Measurements from ENCODE around the gene CD93. TPM values are rescaled to one million over a fixed set of nuclear protein-coding genes. Genes with fewer than 3 reads are reported as not detected.

CD93 gene
- polyA plus RNA-seq, 1 donor, result 17.3 TPM

DNA sequence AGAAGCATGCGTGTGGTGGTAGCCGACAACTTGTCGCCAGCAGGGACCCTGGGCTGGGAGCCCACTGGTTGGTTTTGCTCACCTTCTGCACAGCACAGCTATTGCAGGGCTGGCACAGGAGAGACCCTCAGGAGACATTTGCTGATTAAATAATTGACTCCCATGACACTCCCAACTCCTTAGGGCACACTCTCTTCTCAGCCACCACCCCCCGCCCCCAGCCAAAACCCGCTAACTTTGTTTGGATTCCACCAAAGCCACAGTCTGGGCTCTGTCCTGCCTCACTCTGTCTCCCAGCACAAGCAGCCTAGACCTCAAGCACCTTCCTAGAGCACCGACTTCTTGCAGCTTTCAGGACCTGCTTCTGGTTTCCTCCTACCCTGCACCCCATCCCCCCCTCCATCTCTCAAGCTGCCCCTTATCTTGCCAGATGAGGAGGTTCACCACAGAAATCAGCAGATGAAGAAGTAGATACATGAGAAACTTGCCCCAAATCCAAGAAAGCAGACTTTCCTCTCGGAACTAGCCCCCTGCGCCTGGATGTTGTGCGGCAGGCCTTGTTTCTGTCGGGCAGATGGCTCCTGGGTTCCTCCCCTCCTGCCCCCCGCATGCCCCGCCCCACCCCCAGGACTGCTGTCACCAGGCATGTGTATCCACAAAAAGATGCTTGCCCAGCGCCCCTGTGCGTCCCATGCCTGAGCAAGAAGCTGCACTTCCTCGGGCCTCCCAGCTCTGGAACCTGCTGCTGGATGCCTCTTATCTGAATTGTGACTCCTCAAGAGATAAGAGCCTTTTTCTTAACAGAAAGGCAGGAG, 35.0 kb upstream of the CD93 start:
- peaks cover 5% of the 10 kb centered on the region for H3K4me1 ChIP-seq (ENCODE audit: control insufficient read depth, insufficient read depth, low read length)
- H3K4me3 ChIP-seq (ENCODE audit: low read length), result no peak overlapping the region
- H3K9me3 ChIP-seq (ENCODE audit: control insufficient read depth, low read depth, low read length), result no peaks in the 10 kb centered on the region
- no peak for DNase-seq
- peaks cover 15% of the 10 kb centered on the region for H3K27me3 ChIP-seq (ENCODE audit: control insufficient read depth, insufficient read depth, low read length)
- no peak overlapping the region for H3K27ac ChIP-seq (ENCODE audit: low read length)
- H3K36me3 ChIP-seq (ENCODE audit: control insufficient read depth, insufficient read depth, low read length), result no peaks in the 10 kb centered on the region
- no CpG with 5 or more reads among the region's 15 CpGs for WGBS (ENCODE audit: insufficient coverage, low lambda C conversion rate)

GRCh38 chr20:23120261-23120660, 34.1 kb upstream of the CD93 start:
- Histone ChIP-seq H3K27me3 (ENCODE audit: control insufficient read depth, insufficient read depth, low read length) (peaks cover 15% of the 10 kb centered on the region), H3K27ac (ENCODE audit: low read length) (no peak overlapping the region), H3K36me3 (ENCODE audit: control insufficient read depth, insufficient read depth, low read length) (no peaks in the 10 kb centered on the region), H3K4me3 (ENCODE audit: low read length) (no peak overlapping the region), H3K4me1 (ENCODE audit: control insufficient read depth, insufficient read depth, low read length) (peaks cover 3% of the 10 kb centered on the region), H3K9me3 (ENCODE audit: control insufficient read depth, low read depth, low read length) (no peaks in the 10 kb centered on the region)
- DNase-seq, result no peak
- WGBS (ENCODE audit: insufficient coverage, low lambda C conversion rate), result no CpG with 5 or more reads among the region's 7 CpGs

GRCh38 chr20:23119456-23120216, 33.5 kb upstream of the CD93 start:
- H3K9me3 ChIP-seq (ENCODE audit: control insufficient read depth, low read depth, low read length), result no peaks in the 10 kb centered on the region
- H3K4me1 ChIP-seq (ENCODE audit: control insufficient read depth, insufficient read depth, low read length), result no peaks in the 10 kb centered on the region
- no peak overlapping the region for H3K27ac ChIP-seq (ENCODE audit: low read length)
- WGBS (ENCODE audit: insufficient coverage, low lambda C conversion rate), result no CpG with 5 or more reads among the region's 15 CpGs
- no peak overlapping the region for H3K4me3 ChIP-seq (ENCODE audit: low read length)
- DNase-seq, result no peak
- no peaks in the 10 kb centered on the region for H3K36me3 ChIP-seq (ENCODE audit: control insufficient read depth, insufficient read depth, low read length)
- H3K27me3 ChIP-seq (ENCODE audit: control insufficient read depth, insufficient read depth, low read length), result peaks cover 15% of the 10 kb centered on the region

DNA sequence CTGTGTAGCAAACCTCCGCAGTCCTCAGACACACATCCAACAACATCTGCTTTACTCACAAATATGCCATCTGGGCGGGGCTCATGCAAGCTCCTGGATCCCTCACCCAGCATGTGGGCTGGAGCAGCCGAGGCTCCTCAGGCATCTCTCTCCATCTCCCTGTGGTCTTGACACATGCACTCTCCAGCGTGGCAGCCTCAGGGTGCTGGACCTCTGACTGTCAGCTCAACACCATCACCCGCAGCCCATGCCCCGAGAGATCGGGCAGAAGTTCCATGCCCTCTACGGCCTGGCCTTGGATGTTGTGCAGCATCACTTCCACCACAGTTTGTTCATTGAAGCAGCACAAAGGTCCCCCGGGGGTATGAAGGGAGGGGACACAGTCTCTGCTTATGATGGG, 32.6 kb upstream of the CD93 start:
- no peak overlapping the region for H3K4me3 ChIP-seq (ENCODE audit: low read length)
- no peak for DNase-seq
- peaks cover 15% of the 10 kb centered on the region for H3K27me3 ChIP-seq (ENCODE audit: control insufficient read depth, insufficient read depth, low read length)
- WGBS (ENCODE audit: insufficient coverage, low lambda C conversion rate), result no CpG with 5 or more reads among the region's 9 CpGs
- no peaks in the 10 kb centered on the region for H3K4me1 ChIP-seq (ENCODE audit: control insufficient read depth, insufficient read depth, low read length)
- no peak overlapping the region for H3K27ac ChIP-seq (ENCODE audit: low read length)
- no peaks in the 10 kb centered on the region for H3K36me3 ChIP-seq (ENCODE audit: control insufficient read depth, insufficient read depth, low read length)
- no peaks in the 10 kb centered on the region for H3K9me3 ChIP-seq (ENCODE audit: control insufficient read depth, low read depth, low read length)

DNA sequence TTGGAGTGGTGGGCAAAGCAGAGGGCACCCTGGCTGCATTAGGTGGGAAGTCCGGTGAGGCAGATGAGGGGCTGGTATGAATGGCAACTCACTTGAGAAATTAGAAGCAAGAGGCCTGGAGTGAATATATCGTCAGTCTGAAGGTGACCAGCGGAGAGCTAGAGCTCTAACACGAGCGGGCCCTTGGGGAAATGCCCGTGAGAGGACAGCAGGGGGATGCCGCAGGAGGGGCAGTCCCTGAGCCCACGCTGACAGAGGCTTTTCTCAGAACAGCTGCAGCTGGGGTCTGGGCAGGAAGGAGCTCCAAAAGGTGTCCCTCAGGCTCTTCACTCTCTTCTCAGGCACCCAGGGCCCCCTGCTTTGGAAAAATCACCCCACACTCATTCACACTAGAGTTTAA, 32.0 kb upstream of the CD93 start:
- Histone ChIP-seq H3K27me3 (ENCODE audit: control insufficient read depth, insufficient read depth, low read length) (peaks cover 12% of the 10 kb centered on the region), H3K4me1 (ENCODE audit: control insufficient read depth, insufficient read depth, low read length) (no peaks in the 10 kb centered on the region), H3K9me3 (ENCODE audit: control insufficient read depth, low read depth, low read length) (no peaks in the 10 kb centered on the region), H3K27ac (ENCODE audit: low read length) (no peak overlapping the region), H3K4me3 (ENCODE audit: low read length) (no peak overlapping the region), H3K36me3 (ENCODE audit: control insufficient read depth, insufficient read depth, low read length) (no peaks in the 10 kb centered on the region)
- DNase-seq, result no peak
- WGBS (ENCODE audit: insufficient coverage, low lambda C conversion rate), result no CpG with 5 or more reads among the region's 8 CpGs

- H3K9me3 ChIP-seq (ENCODE audit: control insufficient read depth, low read depth, low read length), result no peaks in the 10 kb centered on the region
- no peak overlapping the region for H3K4me3 ChIP-seq (ENCODE audit: low read length)
- DNase-seq, result no peak
- peaks cover 11% of the 10 kb centered on the region for H3K27me3 ChIP-seq (ENCODE audit: control insufficient read depth, insufficient read depth, low read length)
- H3K4me1 ChIP-seq (ENCODE audit: control insufficient read depth, insufficient read depth, low read length), result no peaks in the 10 kb centered on the region
- H3K36me3 ChIP-seq (ENCODE audit: control insufficient read depth, insufficient read depth, low read length), result no peaks in the 10 kb centered on the region
- H3K27ac ChIP-seq (ENCODE audit: low read length), result no peak overlapping the region
- WGBS (ENCODE audit: insufficient coverage, low lambda C conversion rate), result no CpG with 5 or more reads among the region's 8 CpGs
Observed at GRCh38 chr20:23117738-23118137, 31.6 kb upstream of the CD93 start.

DNA sequence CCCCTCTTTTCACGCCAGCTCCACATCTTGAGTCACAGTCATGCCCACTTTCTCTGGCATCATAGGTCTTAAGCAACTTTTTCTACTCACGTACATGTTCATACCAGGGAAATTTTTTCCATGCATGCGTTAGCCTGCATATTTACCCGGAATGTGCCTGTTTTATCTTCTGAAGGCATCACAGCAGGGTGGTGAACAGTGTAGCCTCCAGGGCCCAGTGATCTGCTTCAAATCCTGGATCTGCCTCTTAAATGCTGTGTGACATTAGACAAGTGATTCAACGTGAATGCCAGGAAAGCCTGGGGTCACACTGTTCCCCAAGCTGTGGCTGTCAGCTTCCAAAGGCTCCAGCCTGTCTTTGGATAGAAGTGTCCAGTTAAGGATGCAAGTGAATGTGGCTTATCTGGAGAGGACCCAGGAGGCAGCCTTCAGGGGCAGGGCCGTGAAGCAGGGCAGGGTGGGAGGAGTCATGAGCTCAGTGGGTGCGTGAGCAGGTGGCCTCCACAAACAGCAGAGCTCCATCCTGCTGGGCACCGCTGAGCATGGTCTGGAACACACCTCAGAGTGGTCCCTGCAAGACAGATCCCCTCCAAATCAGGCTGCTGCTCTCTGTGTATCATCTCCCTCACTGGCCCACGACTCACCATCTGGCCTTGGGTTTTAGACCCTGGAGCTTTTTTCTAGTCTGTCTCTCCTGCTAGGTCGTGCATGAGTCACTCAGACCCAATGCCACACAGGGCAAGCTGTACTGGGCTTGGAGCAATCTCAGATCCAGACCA, 30.4 kb upstream of the CD93 start:
- Histone ChIP-seq H3K36me3 (ENCODE audit: control insufficient read depth, insufficient read depth, low read length) (no peaks in the 10 kb centered on the region), H3K4me1 (ENCODE audit: control insufficient read depth, insufficient read depth, low read length) (no peaks in the 10 kb centered on the region), H3K27me3 (ENCODE audit: control insufficient read depth, insufficient read depth, low read length) (peaks cover 11% of the 10 kb centered on the region), H3K4me3 (ENCODE audit: low read length) (no peak overlapping the region), H3K27ac (ENCODE audit: low read length) (no peak overlapping the region), H3K9me3 (ENCODE audit: control insufficient read depth, low read depth, low read length) (no peaks in the 10 kb centered on the region)
- no peak for DNase-seq
- WGBS (ENCODE audit: insufficient coverage, low lambda C conversion rate), result no CpG with 5 or more reads among the region's 10 CpGs

DNA sequence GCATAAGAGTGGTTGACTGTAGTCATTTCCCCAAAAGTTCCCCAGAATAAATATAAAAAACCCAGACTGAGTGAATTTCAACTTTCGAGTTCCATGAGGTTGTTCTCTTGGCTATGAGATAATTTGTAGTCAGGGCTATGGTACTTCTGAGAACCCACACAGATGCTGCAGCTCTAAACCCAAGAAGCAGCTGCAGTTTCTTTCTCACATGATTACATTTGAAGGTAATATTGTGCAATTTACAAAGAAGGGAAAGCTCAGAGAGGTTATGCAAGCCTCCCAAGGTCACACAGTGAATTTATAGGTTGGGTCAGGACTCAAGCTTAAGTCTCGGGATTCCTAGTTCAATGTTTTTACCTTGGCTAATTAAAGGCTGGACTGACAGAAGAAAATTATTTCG, 29.7 kb upstream of the CD93 start:
- Histone ChIP-seq H3K9me3 (ENCODE audit: control insufficient read depth, low read depth, low read length) (no peaks in the 10 kb centered on the region), H3K4me1 (ENCODE audit: control insufficient read depth, insufficient read depth, low read length) (no peaks in the 10 kb centered on the region), H3K27ac (ENCODE audit: low read length) (no peak overlapping the region), H3K36me3 (ENCODE audit: control insufficient read depth, insufficient read depth, low read length) (no peaks in the 10 kb centered on the region), H3K27me3 (ENCODE audit: control insufficient read depth, insufficient read depth, low read length) (peaks cover 7% of the 10 kb centered on the region), H3K4me3 (ENCODE audit: low read length) (no peak overlapping the region)
- no peak for DNase-seq
- no CpG with 5 or more reads among the region's 3 CpGs for WGBS (ENCODE audit: insufficient coverage, low lambda C conversion rate)

DNA sequence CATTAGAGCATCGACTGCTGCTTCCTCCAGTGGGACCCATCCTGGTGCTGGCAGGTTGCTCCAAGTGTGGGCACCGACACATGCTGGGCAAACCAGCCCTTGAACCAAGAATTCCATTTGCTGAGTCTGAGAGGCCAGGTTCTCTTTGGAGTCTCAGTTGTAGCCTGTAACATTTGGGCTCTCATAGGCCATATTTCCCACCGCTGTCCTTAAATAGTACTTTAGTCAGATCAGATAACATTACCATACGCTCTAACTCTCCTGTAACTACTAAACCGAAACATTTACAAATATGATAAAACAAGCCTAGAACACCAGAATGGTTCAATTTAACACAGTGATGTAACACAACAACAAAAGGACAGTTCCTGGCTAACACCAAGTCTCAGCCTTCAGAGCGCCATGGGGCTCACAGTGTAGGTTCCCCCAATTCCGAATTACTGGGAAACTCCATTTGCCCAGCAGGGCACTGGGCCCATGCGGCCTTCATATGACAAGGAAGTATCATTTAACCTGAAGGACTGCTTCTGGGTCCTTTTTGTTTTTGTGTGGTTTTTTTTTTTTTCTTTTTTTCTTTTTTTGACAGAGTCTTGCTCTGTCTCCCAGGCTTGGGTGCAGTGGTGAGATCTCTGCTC, 28.4 kb upstream of the CD93 start:
- H3K9me3 ChIP-seq (ENCODE audit: control insufficient read depth, low read depth, low read length), result no peaks in the 10 kb centered on the region
- no peak overlapping the region for H3K27ac ChIP-seq (ENCODE audit: low read length)
- H3K27me3 ChIP-seq (ENCODE audit: control insufficient read depth, insufficient read depth, low read length), result no peaks in the 10 kb centered on the region
- no peak for DNase-seq
- H3K4me1 ChIP-seq (ENCODE audit: control insufficient read depth, insufficient read depth, low read length), result no peaks in the 10 kb centered on the region
- no peak overlapping the region for H3K4me3 ChIP-seq (ENCODE audit: low read length)
- H3K36me3 ChIP-seq (ENCODE audit: control insufficient read depth, insufficient read depth, low read length), result no peaks in the 10 kb centered on the region
- no CpG with 5 or more reads among the region's 8 CpGs for WGBS (ENCODE audit: insufficient coverage, low lambda C conversion rate)

DNA sequence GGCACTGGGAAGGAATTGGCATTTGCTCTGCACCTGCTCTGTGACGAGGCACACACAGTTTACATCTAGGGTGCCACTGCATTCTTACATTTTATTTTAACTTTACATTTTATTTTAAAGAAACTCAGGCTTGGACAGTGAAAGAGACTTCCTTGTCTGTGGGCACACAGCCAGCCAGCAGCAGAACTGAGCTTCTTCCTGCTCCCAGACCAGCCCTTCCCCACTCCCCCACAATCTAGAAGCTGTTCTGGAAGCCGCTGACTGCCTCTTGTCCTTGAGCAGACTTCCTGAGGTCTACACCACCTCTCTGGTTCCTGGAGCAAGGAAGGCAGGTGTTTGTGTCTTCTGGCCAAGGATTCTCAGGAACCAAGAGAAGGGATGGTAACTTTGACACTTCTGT, 27.9 kb upstream of the CD93 start:
- no peak overlapping the region for H3K27ac ChIP-seq (ENCODE audit: low read length)
- WGBS (ENCODE audit: insufficient coverage, low lambda C conversion rate), result no CpG with 5 or more reads among the region's 2 CpGs
- H3K27me3 ChIP-seq (ENCODE audit: control insufficient read depth, insufficient read depth, low read length), result no peaks in the 10 kb centered on the region
- H3K36me3 ChIP-seq (ENCODE audit: control insufficient read depth, insufficient read depth, low read length), result no peaks in the 10 kb centered on the region
- no peaks in the 10 kb centered on the region for H3K4me1 ChIP-seq (ENCODE audit: control insufficient read depth, insufficient read depth, low read length)
- no peak for DNase-seq
- no peak overlapping the region for H3K4me3 ChIP-seq (ENCODE audit: low read length)
- H3K9me3 ChIP-seq (ENCODE audit: control insufficient read depth, low read depth, low read length), result no peaks in the 10 kb centered on the region

Measured in large intestine (tissue), 3 donors.